HEK293 (cell line): ENCODE results near the gene CAPN8.

Experiments used
- CTCF ChIA-PET: fragments of 350-600 bp; formaldehyde crosslinking; extraction: SDS; loops from one replicate; lab custom pipeline; 2021; ENCODE audit warnings: antibody characterized with exemption; lab: Yijun Ruan, JAX
- POLR2A ChIA-PET: fragments of 300-600 bp; formaldehyde crosslinking; extraction: SDS; loops from one replicate; lab custom pipeline; 2020; ENCODE audit warnings: antibody characterized with exemption, inconsistent platforms; lab: Yijun Ruan, JAX
- H3K27ac ChIP-seq: fragments of 200-500 bp; sonication (Bioruptor generic); 2 replicates; pipeline ENCODE4 v1.5.1; 2014; ENCODE audit warnings: low read depth, low read length, control low read depth, inconsistent platforms; ENCODE audit errors: extremely low read depth
- H3K36me3 ChIP-seq, 2 experiments: fragments of 200-500 bp in 1 of 2; sonication (Bioruptor generic) in 1 of 2; 1 replicate in 1 of 2; 2 replicates in 1 of 2; pipeline ENCODE4 v1.5.1; 2014 to 2017; ENCODE audit warnings: inconsistent platforms in 2 of 2, low read length in 2 of 2; ENCODE audit not compliant: control insufficient read depth in 2 of 2, insufficient read depth in 1 of 2
- H3K4me1 ChIP-seq: fragments of 200-500 bp; sonication (Bioruptor generic); 2 replicates; pipeline ENCODE4 v1.5.1; 2014; ENCODE audit warnings: mild to moderate bottlenecking, low read length, inconsistent platforms; ENCODE audit not compliant: control insufficient read depth, insufficient read depth
- H3K4me3 ChIP-seq: 2 replicates; pipeline ENCODE4 v1.5.1; 2011; ENCODE audit warnings: low read depth, mild to moderate bottlenecking, control low read depth, low read length, moderate library complexity
- H3K9me3 ChIP-seq: fragments of 200-500 bp; sonication (Bioruptor generic); 2 replicates; pipeline ENCODE4 v1.5.1; 2014; ENCODE audit warnings: low read depth, low read length, inconsistent platforms; ENCODE audit not compliant: control insufficient read depth, insufficient read depth
- MZF1 ChIP-seq: fragments of 450-650 bp; formaldehyde crosslinking; IDR thresholded peaks from 2 replicates; pipeline ENCODE4 v1.5.1; 2017; ENCODE audit warnings: missing biosample characterization, missing genetic modification characterization, borderline replicate concordance
- PRDM10 ChIP-seq: fragments of 450-650 bp; formaldehyde crosslinking; IDR thresholded peaks from 2 replicates; pipeline ENCODE4 v1.5.1; 2016; ENCODE audit warnings: missing biosample characterization, missing genetic modification characterization
- REST ChIP-seq: fragments of 450-650 bp; formaldehyde crosslinking; IDR thresholded peaks from 2 replicates; pipeline ENCODE4 v1.5.1; 2016; ENCODE audit warnings: missing biosample characterization, missing genetic modification characterization
- TRIM28 ChIP-seq: IDR thresholded peaks from 2 replicates; pipeline ENCODE4 v1.6.1; 2011; ENCODE audit warnings: low read length, control low read depth, borderline replicate concordance
- ZFHX2 ChIP-seq: fragments of 450-650 bp; formaldehyde crosslinking; conservative IDR thresholded peaks from 2 replicates; pipeline ENCODE4 v1.5.1; 2016; ENCODE audit warnings: missing biosample characterization, missing genetic modification characterization
- ZFP3 ChIP-seq: fragments of 450-650 bp; formaldehyde crosslinking; IDR thresholded peaks from 2 replicates; pipeline ENCODE4 v1.5.1; 2016; ENCODE audit warnings: low read depth, missing biosample characterization, missing genetic modification characterization
- ZNF10 ChIP-seq: fragments of 450-650 bp; formaldehyde crosslinking; IDR thresholded peaks from 2 replicates; pipeline ENCODE4 v1.5.1; 2017; ENCODE audit warnings: missing biosample characterization, missing genetic modification characterization
- ZNF121 ChIP-seq: fragments of 450-650 bp; formaldehyde crosslinking; IDR thresholded peaks from 2 replicates; pipeline ENCODE4 v1.5.1; 2016; ENCODE audit warnings: missing biosample characterization, missing genetic modification characterization
- ZNF18 ChIP-seq: fragments of 450-650 bp; formaldehyde crosslinking; IDR thresholded peaks from 2 replicates; pipeline ENCODE4 v1.5.1; 2016; ENCODE audit warnings: missing biosample characterization, missing genetic modification characterization
- ZNF341 ChIP-seq: fragments of 450-650 bp; formaldehyde crosslinking; IDR thresholded peaks from 2 replicates; pipeline ENCODE4; 2016; ENCODE audit warnings: low read depth, missing biosample characterization, missing genetic modification characterization
- ZNF350 ChIP-seq: fragments of 450-650 bp; formaldehyde crosslinking; IDR thresholded peaks from 2 replicates; pipeline ENCODE4 v1.5.0; 2017; ENCODE audit warnings: missing biosample characterization, mild to moderate bottlenecking, missing genetic modification characterization
- ZNF416 ChIP-seq: fragments of 450-650 bp; formaldehyde crosslinking; IDR thresholded peaks from 2 replicates; pipeline ENCODE4 v1.5.1; 2016; ENCODE audit warnings: missing biosample characterization, missing genetic modification characterization
- ZNF423 ChIP-seq: fragments of 450-650 bp; formaldehyde crosslinking; IDR thresholded peaks from 2 replicates; pipeline ENCODE4 v1.5.1; 2016; ENCODE audit warnings: missing biosample characterization, missing genetic modification characterization
- ZNF426 ChIP-seq: fragments of 450-650 bp; formaldehyde crosslinking; IDR thresholded peaks from 2 replicates; pipeline ENCODE4 v1.5.1; 2017; ENCODE audit warnings: missing biosample characterization, missing genetic modification characterization, mild to moderate bottlenecking, inconsistent platforms, moderate library complexity
- ZNF514 ChIP-seq: fragments of 450-650 bp; formaldehyde crosslinking; IDR thresholded peaks from 2 replicates; pipeline ENCODE4 v1.5.1; 2016; ENCODE audit warnings: missing biosample characterization, missing genetic modification characterization
- ZNF529 ChIP-seq: fragments of 450-650 bp; formaldehyde crosslinking; IDR thresholded peaks from 2 replicates; pipeline ENCODE4 v1.5.1; 2017; ENCODE audit warnings: missing genetic modification characterization, missing biosample characterization; ENCODE audit not compliant: insufficient replicate concordance
- ZNF548 ChIP-seq: fragments of 450-650 bp; formaldehyde crosslinking; IDR thresholded peaks from 2 replicates; pipeline ENCODE4 v1.5.1; 2016; ENCODE audit warnings: missing biosample characterization, missing genetic modification characterization
- ZNF561 ChIP-seq: fragments of 450-650 bp; IDR thresholded peaks from 2 replicates; pipeline ENCODE4 v1.5.1; 2018; ENCODE audit warnings: missing biosample characterization, missing genetic modification characterization, borderline replicate concordance
- ZNF623 ChIP-seq: fragments of 450-650 bp; formaldehyde crosslinking; IDR thresholded peaks from 2 replicates; pipeline ENCODE4 v1.5.1; 2016; ENCODE audit warnings: missing biosample characterization, missing genetic modification characterization
- ZNF639 ChIP-seq: fragments of 450-650 bp; formaldehyde crosslinking; IDR thresholded peaks from 2 replicates; pipeline ENCODE4 v1.5.1; 2016; ENCODE audit warnings: missing biosample characterization, missing genetic modification characterization
- ZNF830 ChIP-seq: fragments of 450-650 bp; IDR thresholded peaks from 2 replicates; pipeline ENCODE4 v1.5.0; 2018; ENCODE audit warnings: missing biosample characterization, missing genetic modification characterization, low read depth, mild to moderate bottlenecking, moderate library complexity
- ZSCAN16 ChIP-seq: fragments of 450-650 bp; formaldehyde crosslinking; IDR thresholded peaks from 2 replicates; pipeline ENCODE4 v1.5.1; 2016; ENCODE audit warnings: missing biosample characterization, missing genetic modification characterization

The CAPN8 gene

GRCh38 chr1:223662943-223663342 is 2.6 kb downstream of the CAPN8 start:
- H3K9me3 ChIP-seq, result no peaks in the 10 kb centered on the region
- no peaks in the 10 kb centered on the region for H3K4me1 ChIP-seq
- H3K36me3 ChIP-seq, result no peaks in the 10 kb centered on the region
- TF ChIP-seq ZNF350 (tag by site-specific recombination), result no peak
- TF ChIP-seq REST, result no peak
- TF ChIP-seq ZFP3 (tag by site-specific recombination), result no peak
- no peak for TF ChIP-seq ZSCAN16 (tag by site-specific recombination)
- no peak for TF ChIP-seq ZNF121 (tag by site-specific recombination)
- TF ChIP-seq ZNF830, result no peak
- no peak for TF ChIP-seq TRIM28
- TF ChIP-seq, all 188 proteins: peak for 0
- no peak overlapping the region for H3K4me3 ChIP-seq
- no peak overlapping the region for H3K27ac ChIP-seq
- CTCF ChIA-PET, result interaction anchor here (0.7 to 1.6 kb wide), 2 partner anchors 18 to 34 kb away, joined by 3 to 5 read pairs; no protein-coding TSS in a partner anchor
- POLR2A ChIA-PET, result no interaction called here

- Histone ChIP-seq H3K4me3 (no peak overlapping the region), H3K4me1 (peaks cover 2% of the 10 kb centered on the region; the same call in 1 of the 2 replicates), H3K9me3 (no peaks in the 10 kb centered on the region), H3K27ac (no peak overlapping the region), H3K36me3 (no peaks in the 10 kb centered on the region)
- TF ChIP-seq ZNF529 (tag by site-specific recombination) (no peak), ZFHX2 (no peak), ZNF623 (no peak)
- ChIA-PET CTCF (interaction anchor here (0.7 to 2.2 kb wide), 2 partner anchors 103 to 536 kb away, joined by 4 to 7 read pairs; no protein-coding TSS in a partner anchor), POLR2A (no interaction called here)
Measured at GRCh38 chr1:223659711-223660110, 5.8 kb downstream of the CAPN8 start.

- ChIA-PET CTCF (interaction anchor here (0.6 to 2.2 kb wide), 4 partner anchors 13 to 534 kb away, joined by 3 to 7 read pairs (median 4); no protein-coding TSS in a partner anchor), POLR2A (no interaction called here)
- H3K4me3 ChIP-seq, result no peak overlapping the region
- H3K27ac ChIP-seq, result no peak overlapping the region
- no peaks in the 10 kb centered on the region for H3K9me3 ChIP-seq
- H3K36me3 ChIP-seq, result no peaks in the 10 kb centered on the region
- peaks cover 2% of the 10 kb centered on the region; the same call in 1 of the 2 replicates for H3K4me1 ChIP-seq
- no peak for TF ChIP-seq ZNF18 (tag by site-specific recombination)
- TF ChIP-seq ZNF639 (tag by site-specific recombination), result no peak
- no peak for TF ChIP-seq PRDM10 (tag by site-specific recombination)
- TF ChIP-seq ZNF548 (tag by site-specific recombination), result no peak
- TF ChIP-seq ZNF121 (tag by site-specific recombination), result no peak
- no peak for TF ChIP-seq ZNF10
- no peak for TF ChIP-seq ZNF561 (tag by site-specific recombination)
- no peak for TF ChIP-seq ZNF341 (tag by site-specific recombination)
- no peak for TF ChIP-seq ZNF416 (tag by site-specific recombination)
- TF ChIP-seq MZF1 (tag by site-specific recombination), result no peak
- TF ChIP-seq ZNF423 (tag by site-specific recombination), result no peak
- TF ChIP-seq ZNF514 (tag by site-specific recombination), result no peak
- TF ChIP-seq ZNF426 (tag by site-specific recombination), result no peak
Measured at GRCh38 chr1:223657978-223658377, 7.5 kb downstream of the CAPN8 start.
